Fibroblast of villous mesenchyme (primary cell): ENCODE data around the gene CREB5. TPM values are rescaled to one million over a fixed set of nuclear protein-coding genes. Genes with fewer than 3 reads are reported as not detected.
A peak's percentile ranks its signal among the peaks of the same experiment; 100 is the strongest.

Source experiments
- DNase-seq: peaks from one replicate; pipeline ENCODE4 v3.0.0-alpha.2; 2010; ENCODE audit warnings: low read depth
- H3K4me3 ChIP-seq: 2 replicates; pipeline ENCODE4 v1.5.1; 2011; ENCODE audit warnings: low read depth, mild to moderate bottlenecking, low read length
- total RNA-seq: library from RNA; depleted of rRNA; stranded (reverse); fragments of >200 nt; gene quantifications from 2 replicates; pipeline ENCODE4 v1.2.3, GENCODE V29; 2012
- TF ChIP-seq, protein P1 (sequence below): IDR thresholded peaks from 2 replicates; pipeline ENCODE4 v1.5.1; 2012; ENCODE audit warnings: low read depth, mild to moderate bottlenecking, low read length; ENCODE audit not compliant: insufficient read depth

CREB5 gene, protein sequence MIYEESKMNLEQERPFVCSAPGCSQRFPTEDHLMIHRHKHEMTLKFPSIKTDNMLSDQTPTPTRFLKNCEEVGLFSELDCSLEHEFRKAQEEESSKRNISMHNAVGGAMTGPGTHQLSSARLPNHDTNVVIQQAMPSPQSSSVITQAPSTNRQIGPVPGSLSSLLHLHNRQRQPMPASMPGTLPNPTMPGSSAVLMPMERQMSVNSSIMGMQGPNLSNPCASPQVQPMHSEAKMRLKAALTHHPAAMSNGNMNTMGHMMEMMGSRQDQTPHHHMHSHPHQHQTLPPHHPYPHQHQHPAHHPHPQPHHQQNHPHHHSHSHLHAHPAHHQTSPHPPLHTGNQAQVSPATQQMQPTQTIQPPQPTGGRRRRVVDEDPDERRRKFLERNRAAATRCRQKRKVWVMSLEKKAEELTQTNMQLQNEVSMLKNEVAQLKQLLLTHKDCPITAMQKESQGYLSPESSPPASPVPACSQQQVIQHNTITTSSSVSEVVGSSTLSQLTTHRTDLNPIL
- 6.0 and 9.3 TPM in 2 replicates for total RNA-seq

DNA sequence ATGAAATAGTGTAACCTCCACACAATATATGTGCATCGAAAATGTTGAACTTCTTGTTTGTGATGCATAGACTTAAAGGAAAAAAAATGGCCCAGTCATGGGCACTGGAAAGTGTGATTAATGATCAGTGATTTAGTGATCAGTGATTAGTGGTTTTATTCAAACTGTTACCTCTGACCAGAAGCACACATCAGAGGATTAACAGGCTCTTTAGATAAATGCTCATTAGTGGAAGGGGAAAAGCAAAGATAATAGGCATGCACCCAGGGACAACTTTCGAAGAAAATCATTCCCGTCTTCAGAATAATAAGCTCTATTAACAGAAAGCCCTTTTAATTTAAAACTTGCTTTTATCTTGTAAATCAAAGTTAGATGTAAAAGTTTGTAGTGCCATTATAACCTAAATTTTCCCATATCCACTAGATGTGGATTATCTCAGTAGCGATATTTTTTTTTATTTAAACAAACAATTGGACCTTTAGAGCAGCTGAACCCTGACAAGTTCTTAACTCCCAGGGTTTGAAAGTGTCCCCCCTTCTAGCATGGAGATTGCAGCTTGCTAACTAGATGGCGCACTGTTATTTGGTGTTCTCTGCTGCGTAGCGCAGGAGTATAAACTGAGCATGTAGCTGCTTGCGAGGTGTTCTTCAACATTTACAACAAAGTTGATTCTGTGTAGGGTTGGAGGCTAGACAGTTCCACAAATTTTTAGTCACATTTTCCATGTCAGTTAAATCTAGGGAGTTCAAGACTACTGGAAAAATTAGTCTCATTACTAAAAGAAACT is at the start of gene CREB5:
TSS of gene CREB5 (plus strand) at position 643 of the 787 bp plus-strand sequence. CDS start 397 bp downstream, outside the sequence.
- TF ChIP-seq, protein P1, sequence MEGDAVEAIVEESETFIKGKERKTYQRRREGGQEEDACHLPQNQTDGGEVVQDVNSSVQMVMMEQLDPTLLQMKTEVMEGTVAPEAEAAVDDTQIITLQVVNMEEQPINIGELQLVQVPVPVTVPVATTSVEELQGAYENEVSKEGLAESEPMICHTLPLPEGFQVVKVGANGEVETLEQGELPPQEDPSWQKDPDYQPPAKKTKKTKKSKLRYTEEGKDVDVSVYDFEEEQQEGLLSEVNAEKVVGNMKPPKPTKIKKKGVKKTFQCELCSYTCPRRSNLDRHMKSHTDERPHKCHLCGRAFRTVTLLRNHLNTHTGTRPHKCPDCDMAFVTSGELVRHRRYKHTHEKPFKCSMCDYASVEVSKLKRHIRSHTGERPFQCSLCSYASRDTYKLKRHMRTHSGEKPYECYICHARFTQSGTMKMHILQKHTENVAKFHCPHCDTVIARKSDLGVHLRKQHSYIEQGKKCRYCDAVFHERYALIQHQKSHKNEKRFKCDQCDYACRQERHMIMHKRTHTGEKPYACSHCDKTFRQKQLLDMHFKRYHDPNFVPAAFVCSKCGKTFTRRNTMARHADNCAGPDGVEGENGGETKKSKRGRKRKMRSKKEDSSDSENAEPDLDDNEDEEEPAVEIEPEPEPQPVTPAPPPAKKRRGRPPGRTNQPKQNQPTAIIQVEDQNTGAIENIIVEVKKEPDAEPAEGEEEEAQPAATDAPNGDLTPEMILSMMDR, result no peak
- DNase-seq, result no peak
- H3K4me3 ChIP-seq, result no peak within 1 kb of the TSS

DNA sequence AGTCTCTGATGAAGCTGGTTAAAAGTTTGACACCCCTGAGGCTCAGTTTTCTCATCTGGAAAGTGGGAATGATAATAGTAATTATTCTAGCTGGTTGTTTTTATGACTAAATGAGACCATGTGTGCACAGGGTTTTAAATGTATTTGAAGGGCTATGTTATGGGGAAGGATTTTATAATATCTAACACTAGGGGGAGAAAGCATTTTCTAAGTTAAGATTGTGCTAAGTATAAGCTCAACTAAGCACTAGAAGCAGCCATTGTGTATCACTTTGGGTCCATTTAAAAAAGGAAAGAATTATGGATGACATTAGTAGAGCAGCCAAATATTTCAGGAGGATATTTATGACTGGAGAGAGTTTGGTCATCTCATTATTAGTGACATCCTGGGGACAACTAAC is 49.5 kb upstream of the CREB5 start:
- H3K4me3 ChIP-seq, result no peak overlapping the region
- no peak for DNase-seq
- TF ChIP-seq, protein P1, result peak; percentile 20

DNA sequence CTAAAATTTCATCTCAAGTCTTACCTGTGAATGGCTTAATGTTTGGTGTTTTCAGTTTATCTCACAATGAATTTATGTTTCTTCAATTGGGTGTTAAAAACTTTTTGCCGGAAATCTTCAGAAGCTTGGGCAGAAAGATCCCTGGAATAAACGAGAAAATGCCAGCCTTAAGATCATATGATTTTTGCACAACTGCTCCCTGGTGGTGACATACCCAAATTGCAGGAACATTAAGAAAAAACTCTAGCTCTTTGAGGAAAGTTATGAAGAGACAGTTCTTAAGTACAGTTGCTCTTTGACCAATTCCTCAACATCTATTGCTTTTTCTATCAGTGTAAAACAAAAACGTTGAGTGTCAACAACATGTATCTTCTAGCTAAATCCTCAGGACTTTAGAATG is 48.2 kb upstream of the CREB5 start:
- TF ChIP-seq, protein P1, result peak; percentile 15
- H3K4me3 ChIP-seq, result no peak overlapping the region
- no peak for DNase-seq

DNA sequence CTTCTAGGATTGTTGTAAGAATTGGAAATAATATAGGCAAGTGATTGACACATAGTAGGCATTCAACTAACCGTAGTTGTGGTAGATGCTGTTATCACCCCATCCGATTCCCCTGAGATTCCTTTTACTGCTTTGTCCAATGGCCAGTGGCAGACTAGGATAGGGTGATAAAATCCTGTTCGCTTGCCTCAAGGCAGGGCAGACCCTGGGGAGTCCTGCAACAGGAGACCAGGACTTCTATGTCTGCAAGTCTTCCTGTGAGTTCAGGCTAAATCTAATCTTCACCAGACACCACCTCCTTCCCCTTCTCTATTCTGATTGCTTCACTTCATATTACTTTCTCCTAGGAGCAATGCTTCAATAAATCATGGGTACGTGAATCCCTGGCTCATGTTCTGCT is 42.8 kb upstream of the CREB5 start:
- TF ChIP-seq, protein P1, result no peak
- DNase-seq, result no peak

DNA sequence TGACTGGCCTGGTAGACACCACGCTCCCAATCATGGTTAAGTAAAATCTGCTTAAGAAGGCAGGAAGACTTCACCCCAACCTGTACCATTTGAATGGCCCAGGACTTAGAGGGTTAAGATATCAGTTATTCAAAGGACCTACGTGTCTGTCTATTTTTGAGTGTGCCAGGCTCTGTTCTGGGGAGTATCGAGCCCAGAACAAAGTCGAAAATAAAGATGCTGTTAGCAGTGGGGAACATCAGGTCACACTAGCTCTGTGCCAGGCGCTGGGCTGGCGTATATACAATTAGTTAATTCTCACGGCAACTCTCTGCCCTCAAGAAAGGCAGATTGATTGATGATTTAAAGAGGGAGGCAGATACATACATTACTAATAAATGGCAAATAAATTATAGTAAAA is 40.5 kb upstream of the CREB5 start:
- no peak overlapping the region for H3K4me3 ChIP-seq
- TF ChIP-seq, protein P1, result no peak
- DNase-seq, result no peak

More for the DNA sequence above, 42.8 kb upstream of the CREB5 start:
- H3K4me3 ChIP-seq, result no peak overlapping the region

DNA sequence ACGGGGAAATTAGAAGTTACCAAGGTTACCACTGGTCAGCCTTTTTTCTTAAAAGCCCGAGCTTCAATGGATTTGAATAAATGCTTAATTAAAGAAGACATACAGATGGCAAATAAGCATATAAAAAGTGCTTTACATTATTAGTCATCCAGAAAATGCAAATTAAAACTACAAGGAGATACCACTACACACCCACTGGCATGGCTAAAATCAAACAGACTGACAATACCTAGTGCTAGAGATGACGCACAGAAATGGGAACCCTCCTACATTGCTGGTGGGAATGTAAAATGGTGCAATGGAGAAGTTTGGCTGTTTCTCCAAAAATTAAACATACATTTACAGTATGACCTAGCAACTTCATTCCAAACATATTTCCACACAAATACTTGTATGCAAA is 38.3 kb upstream of the CREB5 start:
- TF ChIP-seq, protein P1, result no peak
- no peak for DNase-seq
- no peak overlapping the region for H3K4me3 ChIP-seq
